UCSD-AML1 (cell line): ENCODE data around the gene ZNF76.

ENCODE experiments used
- DNase-seq: peaks from one replicate; lab custom pipeline; 2025; ENCODE audit not compliant: unreplicated experiment; lab: John Stamatoyannopoulos, UW

The ZNF76 gene

GRCh38 chr6:35259194-35259947, at the start of gene ZNF76:
ZNF76 (plus strand) TSS chr6:35259735; CDS start chr6:35281152, 21,417 bp downstream.
- peak; percentile 98 for DNase-seq

GRCh38 chr6:35213298-35213791, 46.2 kb upstream of the ZNF76 start:
- no peak for DNase-seq

GRCh38 chr6:35213824-35214756, 45.4 kb upstream of the ZNF76 start, which contains the start of gene SCUBE3:
SCUBE3 (plus strand) TSS chr6:35213956; CDS start chr6:35214419, 463 bp downstream.
- no peak for DNase-seq

GRCh38 chr6:35214869-35215664, 44.5 kb upstream of the ZNF76 start:
- no peak for DNase-seq

- DNase-seq: no peak
Observed at GRCh38 chr6:35215665-35216411, 43.7 kb upstream of the ZNF76 start.

GRCh38 chr6:35216412-35216732, 43.2 kb upstream of the ZNF76 start:
- no peak for DNase-seq

GRCh38 chr6:35216851-35217811, 42.4 kb upstream of the ZNF76 start:
- no peak for DNase-seq

GRCh38 chr6:35218021-35218420, 41.5 kb upstream of the ZNF76 start:
- no peak for DNase-seq

GRCh38 chr6:35218456-35218855, 41.1 kb upstream of the ZNF76 start:
- no peak for DNase-seq

GRCh38 chr6:35219683-35220326, 39.7 kb upstream of the ZNF76 start:
- DNase-seq: no peak

GRCh38 chr6:35220711-35221110, 38.8 kb upstream of the ZNF76 start:
- no peak for DNase-seq

- DNase-seq: no peak
Observed at GRCh38 chr6:35223396-35223795, 36.1 kb upstream of the ZNF76 start.

- DNase-seq: no peak
Observed at GRCh38 chr6:35224720-35225119, 34.8 kb upstream of the ZNF76 start.

- no peak for DNase-seq
Observed at GRCh38 chr6:35228481-35228880, 31.1 kb upstream of the ZNF76 start.

GRCh38 chr6:35229304-35229703, 30.2 kb upstream of the ZNF76 start:
- no peak for DNase-seq

GRCh38 chr6:35230498-35230897, 29.0 kb upstream of the ZNF76 start:
- no peak for DNase-seq

- DNase-seq: no peak
Observed at GRCh38 chr6:35230950-35231349, 28.6 kb upstream of the ZNF76 start.

GRCh38 chr6:35231563-35231962, 28.0 kb upstream of the ZNF76 start:
- no peak for DNase-seq

- DNase-seq: no peak
Observed at GRCh38 chr6:35234901-35235300, 24.6 kb upstream of the ZNF76 start.
